GM18526 (cell line): Measurements from ENCODE around the gene SORL1.

Source experiments
- POLR2A ChIP-seq: IDR thresholded peaks from 3 replicates; pipeline ENCODE4 v1.6.1; 2011; ENCODE audit not compliant: insufficient read length; ENCODE audit errors: extremely low read depth

Gene SORL1

GRCh38 chr11:121478226-121478894 is 26.2 kb downstream of the SORL1 start:
- TF ChIP-seq POLR2A = no peak

GRCh38 chr11:121478895-121479697 is 27.0 kb downstream of the SORL1 start:
- TF ChIP-seq POLR2A = no peak

GRCh38 chr11:121479698-121480238 is 27.7 kb downstream of the SORL1 start:
- no peak for TF ChIP-seq POLR2A

GRCh38 chr11:121481484-121482230 is 29.5 kb downstream of the SORL1 start:
- TF ChIP-seq POLR2A = peak; percentile 21

- peak; percentile 25 for TF ChIP-seq POLR2A
Measured at GRCh38 chr11:121482231-121483129, 30.4 kb downstream of the SORL1 start.

- TF ChIP-seq POLR2A = no peak
Measured at GRCh38 chr11:121483805-121484480, 31.8 kb downstream of the SORL1 start.

- no peak for TF ChIP-seq POLR2A
Measured at GRCh38 chr11:121485216-121485615, 33.1 kb downstream of the SORL1 start.

- TF ChIP-seq POLR2A = no peak
Measured at GRCh38 chr11:121486054-121486453, 33.9 kb downstream of the SORL1 start.

- TF ChIP-seq POLR2A = no peak
Measured at GRCh38 chr11:121487191-121487590, 35.1 kb downstream of the SORL1 start.

- TF ChIP-seq POLR2A = no peak
Measured at GRCh38 chr11:121488170-121488569, 36.1 kb downstream of the SORL1 start.

GRCh38 chr11:121488641-121489040 is 36.5 kb downstream of the SORL1 start:
- no peak for TF ChIP-seq POLR2A

- no peak for TF ChIP-seq POLR2A
Measured at GRCh38 chr11:121489823-121490222, 37.7 kb downstream of the SORL1 start.

GRCh38 chr11:121494355-121495099 is 42.4 kb downstream of the SORL1 start:
- no peak for TF ChIP-seq POLR2A
